ENCODE results near the gene TNFSF8. TPM values are rescaled to one million over a fixed set of nuclear protein-coding genes. Genes with fewer than 3 reads are reported as not detected.

The TNFSF8 gene
- total RNA-seq, 1 experiment from 2014 or later, result 0.20 TPM

DNA sequence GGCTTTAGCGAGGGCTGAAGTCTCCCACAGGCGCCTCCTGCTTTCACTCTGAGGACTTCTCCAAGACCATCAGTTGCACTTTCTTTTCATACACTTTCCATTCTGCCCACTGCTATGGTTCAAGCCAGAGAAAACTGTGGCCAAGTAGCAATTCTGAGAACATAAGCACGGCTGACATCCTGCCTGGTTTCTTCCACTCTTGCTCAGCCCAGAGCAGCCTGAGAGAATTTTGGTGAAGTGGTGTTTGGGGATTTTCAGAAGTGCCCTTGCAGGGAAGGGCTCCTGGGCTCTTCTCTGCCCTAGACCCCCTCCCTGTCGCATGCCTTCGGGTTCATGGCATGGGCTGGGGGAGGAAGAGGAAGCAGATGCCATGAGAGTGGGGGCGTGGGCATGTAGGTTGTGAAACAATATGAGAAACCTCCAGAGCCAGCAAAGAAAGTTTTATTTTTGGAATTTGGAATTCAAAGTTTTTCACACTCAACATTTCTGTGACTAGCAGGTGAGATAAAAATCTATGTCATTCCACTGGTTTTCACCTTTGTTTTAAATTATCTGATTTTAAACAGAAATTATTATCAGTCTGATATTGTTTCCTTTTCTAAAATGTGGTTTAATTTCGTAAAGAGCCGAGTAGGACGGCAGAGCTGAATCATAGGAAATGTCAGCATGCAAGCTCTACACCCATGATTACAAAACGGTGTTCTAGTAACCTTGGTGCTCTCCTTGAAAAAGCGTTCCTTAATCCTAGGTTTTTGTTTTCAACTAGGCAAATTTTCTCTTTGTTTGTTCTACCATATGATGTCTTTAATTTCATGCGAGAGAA, 27.8 kb upstream of the TNFSF8 start:
- TF ChIP-seq, protein P1, sequence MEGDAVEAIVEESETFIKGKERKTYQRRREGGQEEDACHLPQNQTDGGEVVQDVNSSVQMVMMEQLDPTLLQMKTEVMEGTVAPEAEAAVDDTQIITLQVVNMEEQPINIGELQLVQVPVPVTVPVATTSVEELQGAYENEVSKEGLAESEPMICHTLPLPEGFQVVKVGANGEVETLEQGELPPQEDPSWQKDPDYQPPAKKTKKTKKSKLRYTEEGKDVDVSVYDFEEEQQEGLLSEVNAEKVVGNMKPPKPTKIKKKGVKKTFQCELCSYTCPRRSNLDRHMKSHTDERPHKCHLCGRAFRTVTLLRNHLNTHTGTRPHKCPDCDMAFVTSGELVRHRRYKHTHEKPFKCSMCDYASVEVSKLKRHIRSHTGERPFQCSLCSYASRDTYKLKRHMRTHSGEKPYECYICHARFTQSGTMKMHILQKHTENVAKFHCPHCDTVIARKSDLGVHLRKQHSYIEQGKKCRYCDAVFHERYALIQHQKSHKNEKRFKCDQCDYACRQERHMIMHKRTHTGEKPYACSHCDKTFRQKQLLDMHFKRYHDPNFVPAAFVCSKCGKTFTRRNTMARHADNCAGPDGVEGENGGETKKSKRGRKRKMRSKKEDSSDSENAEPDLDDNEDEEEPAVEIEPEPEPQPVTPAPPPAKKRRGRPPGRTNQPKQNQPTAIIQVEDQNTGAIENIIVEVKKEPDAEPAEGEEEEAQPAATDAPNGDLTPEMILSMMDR (IDR thresholded peaks at IDR 0.05; ENCODE audit: insufficient read depth in 1 of 2, low read depth in 1 of 2, low read length in 1 of 2, severe bottlenecking in 1 of 2, unreplicated experiment in 1 of 2), result no peak
- H3K4me1 Mint-ChIP-seq (ENCODE audit: low read depth, unreplicated experiment), result no peaks in the 10 kb centered on the region
- H3K36me3 Mint-ChIP-seq (ENCODE audit: insufficient read depth, unreplicated experiment), result no peaks in the 10 kb centered on the region
- H3K4me3 Mint-ChIP-seq (ENCODE audit: unreplicated experiment), result no peak overlapping the region
- peaks cover 7% of the 10 kb centered on the region for H3K27me3 Mint-ChIP-seq (ENCODE audit: insufficient read depth, unreplicated experiment)
- Histone ChIP-seq H3K9me3 (no peaks in the 10 kb centered on the region; the same call in 1 of the 2 replicates), H3K36me3 (ENCODE audit: control insufficient read depth, insufficient read depth, low read length) (no peaks in the 10 kb centered on the region), H3K27me3 (replicated peaks; ENCODE audit: control insufficient read depth, insufficient read depth, low read length) (no peaks in the 10 kb centered on the region), H3K4me1 (no peaks in the 10 kb centered on the region), H3K4me3 (ENCODE audit: low read depth, low read length) (no peak overlapping the region)
- no TSS peak for BruUV-seq (replicated peaks)
- ChIA-PET CTCF (no interaction called here), POLR2A (no interaction called here)
- DNase-seq, result no peak
- peaks cover 43% of the 10 kb centered on the region for H3K9me3 Mint-ChIP-seq (ENCODE audit: unreplicated experiment)
- H3K27ac Mint-ChIP-seq (ENCODE audit: unreplicated experiment), result no peak overlapping the region
- intact Hi-C loops (cut with micrococcal nuclease; ENCODE audit: unreplicated experiment), result loop anchor here (10.0 kb wide), 1 partner anchor 237 kb away; no protein-coding TSS in a partner anchor

DNA sequence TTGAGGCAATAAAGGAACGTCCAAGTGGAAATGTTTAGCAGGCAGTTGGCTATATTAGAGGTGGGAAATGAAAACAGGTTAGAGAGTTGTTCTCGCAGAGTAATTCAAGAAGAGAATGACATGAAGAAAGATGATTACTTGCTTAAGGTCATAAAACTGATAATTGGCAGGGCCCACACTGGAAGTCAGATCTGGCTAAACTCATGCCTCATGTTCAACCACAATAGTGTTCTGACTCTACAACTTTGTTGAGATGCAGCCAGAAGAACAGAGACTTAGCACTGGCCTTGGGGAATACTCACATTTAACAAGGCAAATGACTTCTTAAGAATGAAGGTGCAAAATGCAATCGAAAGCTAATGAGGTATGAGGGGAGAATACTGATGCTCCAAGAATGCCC, 27.2 kb upstream of the TNFSF8 start:
- DNase-seq, result no peak
- intact Hi-C loops (cut with micrococcal nuclease; ENCODE audit: unreplicated experiment), result loop anchor here (10.0 kb wide), 1 partner anchor 237 kb away; no protein-coding TSS in a partner anchor
- no TSS peak for BruUV-seq (replicated peaks)
- Mint-ChIP-seq H3K4me1 (ENCODE audit: low read depth, unreplicated experiment) (no peaks in the 10 kb centered on the region), H3K9me3 (ENCODE audit: unreplicated experiment) (peaks cover 37% of the 10 kb centered on the region), H3K36me3 (ENCODE audit: insufficient read depth, unreplicated experiment) (no peaks in the 10 kb centered on the region), H3K27ac (ENCODE audit: unreplicated experiment) (no peak overlapping the region), H3K4me3 (ENCODE audit: unreplicated experiment) (no peak overlapping the region), H3K27me3 (ENCODE audit: insufficient read depth, unreplicated experiment) (peaks cover 7% of the 10 kb centered on the region)
- Histone ChIP-seq H3K27me3 (replicated peaks; ENCODE audit: control insufficient read depth, insufficient read depth, low read length) (no peaks in the 10 kb centered on the region), H3K4me3 (ENCODE audit: low read depth, low read length) (no peak overlapping the region), H3K9me3 (no peaks in the 10 kb centered on the region; the same call in 1 of the 2 replicates), H3K36me3 (ENCODE audit: control insufficient read depth, insufficient read depth, low read length) (no peaks in the 10 kb centered on the region), H3K4me1 (no peaks in the 10 kb centered on the region)
- ChIA-PET POLR2A (no interaction called here), CTCF (no interaction called here)
- TF ChIP-seq, protein P1 (IDR thresholded peaks at IDR 0.05; ENCODE audit: insufficient read depth in 1 of 2, low read depth in 1 of 2, low read length in 1 of 2, severe bottlenecking in 1 of 2, unreplicated experiment in 1 of 2), result no peak

DNA sequence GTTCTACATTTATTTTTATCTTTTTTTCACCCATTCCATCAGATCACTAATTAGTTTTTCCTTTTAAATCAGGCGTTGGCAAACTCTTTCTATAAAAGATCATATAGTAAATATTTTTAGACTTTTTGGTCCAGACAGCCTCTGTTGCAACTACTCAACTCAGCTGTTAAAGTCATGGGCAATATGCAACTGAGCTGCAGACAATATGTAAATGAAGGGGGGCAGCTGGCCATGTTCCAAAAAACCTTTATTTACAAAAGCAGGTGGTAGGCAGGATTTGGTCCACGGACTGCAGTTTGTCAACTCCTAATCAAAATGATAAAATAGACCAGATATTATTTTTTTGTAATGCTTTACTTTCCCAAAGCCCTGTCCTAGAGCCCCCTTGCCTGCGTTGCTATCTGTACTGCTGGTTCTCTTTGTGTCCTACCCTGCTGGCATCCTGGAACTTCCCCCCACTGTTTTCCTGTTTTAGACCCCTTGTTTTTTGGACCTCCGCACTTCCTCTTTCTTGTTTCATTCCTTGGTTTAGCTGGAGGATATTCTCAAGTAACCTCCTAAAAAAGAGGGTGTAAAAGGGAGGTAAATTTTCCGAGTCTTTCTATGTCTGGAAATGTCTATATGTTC, 24.7 kb upstream of the TNFSF8 start:
- CTCF ChIA-PET, result no interaction called here
- POLR2A ChIA-PET, result no interaction called here

More for the DNA sequence above, 24.7 kb upstream of the TNFSF8 start:
- Mint-ChIP-seq H3K4me1 (ENCODE audit: low read depth, unreplicated experiment) (no peaks in the 10 kb centered on the region), H3K36me3 (ENCODE audit: insufficient read depth, unreplicated experiment) (no peaks in the 10 kb centered on the region), H3K27ac (ENCODE audit: unreplicated experiment) (no peak overlapping the region), H3K4me3 (ENCODE audit: unreplicated experiment) (no peak overlapping the region), H3K27me3 (ENCODE audit: insufficient read depth, unreplicated experiment) (peaks cover 11% of the 10 kb centered on the region), H3K9me3 (ENCODE audit: unreplicated experiment) (peaks cover 16% of the 10 kb centered on the region)
- Histone ChIP-seq H3K27me3 (replicated peaks; ENCODE audit: control insufficient read depth, insufficient read depth, low read length) (no peaks in the 10 kb centered on the region), H3K9me3 (no peaks in the 10 kb centered on the region; the same call in 1 of the 2 replicates), H3K4me1 (no peaks in the 10 kb centered on the region), H3K4me3 (ENCODE audit: low read depth, low read length) (no peak overlapping the region), H3K36me3 (ENCODE audit: control insufficient read depth, insufficient read depth, low read length) (no peaks in the 10 kb centered on the region)
- intact Hi-C loops (cut with micrococcal nuclease; ENCODE audit: unreplicated experiment), result loop anchor here (10.0 kb wide), 1 partner anchor 240 kb away; no protein-coding TSS in a partner anchor
- TF ChIP-seq, protein P1 (IDR thresholded peaks at IDR 0.05; ENCODE audit: insufficient read depth in 1 of 2, low read depth in 1 of 2, low read length in 1 of 2, severe bottlenecking in 1 of 2, unreplicated experiment in 1 of 2), result no peak
- BruUV-seq (replicated peaks), result no TSS peak
- DNase-seq, result no peak

Data from Caco-2 (cell line).